ENCODE data around the gene METTL27.

METTL27 gene

GRCh38 chr7:73880755-73881328 is 38.5 kb upstream of the METTL27 start:
- TF ChIP-seq TAF1 (IDR thresholded peaks at IDR 0.05; ENCODE audit: borderline replicate concordance, low read depth, low read length), result no peak
- no peak for TF ChIP-seq POLR2AphosphoS5 (IDR thresholded peaks at IDR 0.05; ENCODE audit: low read depth, low read length)
- no peak for TF ChIP-seq POLR2A (IDR thresholded peaks at IDR 0.05; ENCODE audit: low read depth, low read length)
- FAIRE-seq (no peak), DNase-seq (ENCODE audit: insufficient read length) (no peak)

GRCh38 chr7:73879977-73880681 is 37.8 kb upstream of the METTL27 start:
- no peak for DNase-seq (ENCODE audit: insufficient read length)
- TF ChIP-seq TAF1 (IDR thresholded peaks at IDR 0.05; ENCODE audit: borderline replicate concordance, low read depth, low read length) (no peak), POLR2A (IDR thresholded peaks at IDR 0.05; ENCODE audit: low read depth, low read length) (no peak), POLR2AphosphoS5 (IDR thresholded peaks at IDR 0.05; ENCODE audit: low read depth, low read length) (no peak)
- FAIRE-seq, result no peak

GRCh38 chr7:73876973-73877372 is 34.7 kb upstream of the METTL27 start:
- no peak for DNase-seq (ENCODE audit: insufficient read length)
- no peak for FAIRE-seq
- TF ChIP-seq TAF1 (IDR thresholded peaks at IDR 0.05; ENCODE audit: borderline replicate concordance, low read depth, low read length), result no peak
- no peak for TF ChIP-seq POLR2A (IDR thresholded peaks at IDR 0.05; ENCODE audit: low read depth, low read length)
- TF ChIP-seq POLR2AphosphoS5 (IDR thresholded peaks at IDR 0.05; ENCODE audit: low read depth, low read length), result no peak

- TF ChIP-seq POLR2AphosphoS5 (IDR thresholded peaks at IDR 0.05; ENCODE audit: low read depth, low read length), result no peak
- TF ChIP-seq TAF1 (IDR thresholded peaks at IDR 0.05; ENCODE audit: borderline replicate concordance, low read depth, low read length), result no peak
- no peak for TF ChIP-seq POLR2A (IDR thresholded peaks at IDR 0.05; ENCODE audit: low read depth, low read length)
- DNase-seq (ENCODE audit: insufficient read length) (no peak), FAIRE-seq (no peak)
Measured at GRCh38 chr7:73876361-73876760, 34.0 kb upstream of the METTL27 start.

GRCh38 chr7:73872056-73872908 is 30.0 kb upstream of the METTL27 start:
- DNase-seq (ENCODE audit: insufficient read length) (no peak), FAIRE-seq (no peak)
- TF ChIP-seq POLR2A (IDR thresholded peaks at IDR 0.05; ENCODE audit: low read depth, low read length) (no peak), TAF1 (IDR thresholded peaks at IDR 0.05; ENCODE audit: borderline replicate concordance, low read depth, low read length) (no peak), POLR2AphosphoS5 (IDR thresholded peaks at IDR 0.05; ENCODE audit: low read depth, low read length) (no peak)

- no peak for TF ChIP-seq POLR2A (IDR thresholded peaks at IDR 0.05; ENCODE audit: low read depth, low read length)
- TF ChIP-seq TAF1 (IDR thresholded peaks at IDR 0.05; ENCODE audit: borderline replicate concordance, low read depth, low read length), result no peak
- no peak for TF ChIP-seq POLR2AphosphoS5 (IDR thresholded peaks at IDR 0.05; ENCODE audit: low read depth, low read length)
- FAIRE-seq, result no peak
Measured at GRCh38 chr7:73871163-73872011, 29.1 kb upstream of the METTL27 start.

GRCh38 chr7:73870041-73870492 is 27.8 kb upstream of the METTL27 start:
- no peak for DNase-seq (ENCODE audit: insufficient read length)
- FAIRE-seq, result no peak
- TF ChIP-seq POLR2A (IDR thresholded peaks at IDR 0.05; ENCODE audit: low read depth, low read length), result no peak
- TF ChIP-seq POLR2AphosphoS5 (IDR thresholded peaks at IDR 0.05; ENCODE audit: low read depth, low read length), result no peak
- TF ChIP-seq TAF1 (IDR thresholded peaks at IDR 0.05; ENCODE audit: borderline replicate concordance, low read depth, low read length), result no peak

More at GRCh38 chr7:73871163-73872011, 29.1 kb upstream of the METTL27 start:
- no peak for DNase-seq (ENCODE audit: insufficient read length)

GRCh38 chr7:73869011-73869798 is 26.9 kb upstream of the METTL27 start:
- DNase-seq (ENCODE audit: insufficient read length) (no peak), FAIRE-seq (no peak)
- no peak for TF ChIP-seq POLR2A (IDR thresholded peaks at IDR 0.05; ENCODE audit: low read depth, low read length)
- TF ChIP-seq TAF1 (IDR thresholded peaks at IDR 0.05; ENCODE audit: borderline replicate concordance, low read depth, low read length), result no peak
- TF ChIP-seq POLR2AphosphoS5 (IDR thresholded peaks at IDR 0.05; ENCODE audit: low read depth, low read length), result no peak

- DNase-seq (ENCODE audit: insufficient read length), result no peak
- no peak for TF ChIP-seq POLR2A (IDR thresholded peaks at IDR 0.05; ENCODE audit: low read depth, low read length)
- TF ChIP-seq TAF1 (IDR thresholded peaks at IDR 0.05; ENCODE audit: borderline replicate concordance, low read depth, low read length), result no peak
- TF ChIP-seq POLR2AphosphoS5 (IDR thresholded peaks at IDR 0.05; ENCODE audit: low read depth, low read length), result no peak
- no peak for FAIRE-seq
Measured at GRCh38 chr7:73866446-73866767, 24.1 kb upstream of the METTL27 start.

- FAIRE-seq (no peak), DNase-seq (ENCODE audit: insufficient read length) (no peak)
- no peak for TF ChIP-seq POLR2AphosphoS5 (IDR thresholded peaks at IDR 0.05; ENCODE audit: low read depth, low read length)
- no peak for TF ChIP-seq TAF1 (IDR thresholded peaks at IDR 0.05; ENCODE audit: borderline replicate concordance, low read depth, low read length)
- TF ChIP-seq POLR2A (IDR thresholded peaks at IDR 0.05; ENCODE audit: low read depth, low read length), result no peak
Measured at GRCh38 chr7:73865738-73866445, 23.6 kb upstream of the METTL27 start.

All from GM12892 (cell line).